GM12873 (cell line): ENCODE measurements around the gene STYX.

ENCODE experiments used
- CTCF ChIP-seq: IDR thresholded peaks from 2 replicates; pipeline ENCODE4 v1.5.1; 2012; ENCODE audit warnings: low read depth, mild to moderate bottlenecking, moderate library complexity, low read length, control low read depth; ENCODE audit not compliant: insufficient read depth; ENCODE audit errors: missing control alignments

STYX gene

DNA sequence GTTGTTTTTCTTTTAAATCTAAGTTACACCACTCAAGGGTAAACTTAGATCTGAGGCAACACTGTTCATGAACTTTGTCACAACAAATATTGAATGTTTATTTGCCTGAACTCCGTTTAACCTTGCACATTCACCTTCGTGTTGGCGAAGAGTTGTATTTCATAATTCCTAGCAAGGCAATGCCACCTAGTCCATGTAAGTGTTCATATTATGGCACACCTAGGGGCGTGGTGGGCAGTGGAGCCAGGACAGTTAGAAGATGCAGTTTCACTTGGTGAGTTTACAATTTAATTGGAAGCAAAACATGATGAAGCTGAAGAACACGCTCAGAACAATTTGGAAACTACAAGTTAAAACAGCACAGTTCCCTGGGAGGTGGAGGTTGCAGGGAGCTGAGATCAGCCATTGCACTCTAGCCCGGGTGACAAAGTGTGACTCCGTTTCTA, 91.9 kb downstream of the STYX start:
- TF ChIP-seq CTCF = no peak

DNA sequence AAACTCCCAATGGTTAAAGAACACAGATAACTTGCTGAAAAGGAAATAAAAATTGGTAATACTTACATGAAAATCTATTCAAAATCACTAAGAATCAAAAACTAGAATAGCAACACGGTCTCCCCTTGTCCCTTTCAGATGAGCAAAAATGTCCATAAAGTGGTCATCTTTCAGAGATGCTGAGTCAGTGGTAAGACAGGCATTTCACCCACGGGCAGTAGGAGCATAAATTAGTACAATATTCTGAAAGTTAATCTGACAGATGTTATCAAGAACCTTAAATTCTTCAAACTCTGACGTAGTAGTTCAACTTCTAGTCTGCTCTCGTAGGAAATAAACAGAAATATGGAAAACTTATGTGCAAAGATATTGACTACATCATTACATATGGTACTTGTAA, 94.5 kb downstream of the STYX start:
- TF ChIP-seq CTCF = no peak
